GM23338 (cell line): Measurements from ENCODE around the gene ATIC. TPM values are rescaled to one million over a fixed set of nuclear protein-coding genes. Genes with fewer than 3 reads are reported as not detected.

ENCODE experiments used
- ATAC-seq: fragments of 200-7000 bp; cut with Tn5 transposase; 3 replicates; pipeline ENCODE4 v1.9.1; 2020
- DNase-seq: peaks from one replicate; pipeline ENCODE4 v3.0.0-alpha.2; 2015; ENCODE audit warnings: low spot score
- H2AFZ ChIP-seq: fragments of 200-600 bp; sonication (generic); 2 replicates; pipeline ENCODE4 v1.8.0; 2016; ENCODE audit warnings: antibody characterized with exemption, mild to moderate bottlenecking, moderate library complexity
- H3F3A ChIP-seq: fragments of 200-600 bp; sonication (generic); replicated peaks from 2 replicates; pipeline ENCODE4 v1.8.0; 2017; ENCODE audit warnings: antibody characterized with exemption, mixed run types, low read depth
- H3K27ac ChIP-seq: fragments of 200-600 bp; sonication (generic); 2 replicates; pipeline ENCODE4 v1.6.1; 2016; ENCODE audit warnings: low read depth
- H3K27me3 ChIP-seq: fragments of 200-600 bp; sonication (generic); 2 replicates; pipeline ENCODE4 v1.8.0; 2016; ENCODE audit warnings: mild to moderate bottlenecking, mixed run types, moderate library complexity; ENCODE audit not compliant: insufficient read depth
- H3K36me3 ChIP-seq: fragments of 200-600 bp; sonication (generic); 2 replicates; pipeline ENCODE4 v1.8.0; 2016; ENCODE audit warnings: mild to moderate bottlenecking; ENCODE audit not compliant: insufficient read depth
- H3K4me1 ChIP-seq: fragments of 200-600 bp; sonication (generic); 2 replicates; pipeline ENCODE4 v1.8.0; 2016; ENCODE audit warnings: mild to moderate bottlenecking, moderate library complexity; ENCODE audit not compliant: insufficient read depth
- H3K4me2 ChIP-seq: fragments of 200-600 bp; sonication (generic); 2 replicates; pipeline ENCODE4 v1.7.1; 2017; ENCODE audit warnings: mixed run types
- H3K4me3 ChIP-seq: fragments of 200-600 bp; sonication (generic); 2 replicates; pipeline ENCODE4 v1.6.1; 2016; ENCODE audit warnings: mixed run types
- H3K79me2 ChIP-seq: fragments of 200-600 bp; sonication (generic); replicated peaks from 2 replicates; pipeline ENCODE4 v1.8.0; 2017; ENCODE audit warnings: mild to moderate bottlenecking; ENCODE audit not compliant: insufficient read depth
- H3K9me2 ChIP-seq: fragments of 200-600 bp; sonication (generic); 2 replicates; pipeline ENCODE4 v1.8.0; 2017; ENCODE audit not compliant: insufficient read depth
- H4K20me1 ChIP-seq: fragments of 200-600 bp; sonication (generic); replicated peaks from 2 replicates; pipeline ENCODE4 v1.8.0; 2017; ENCODE audit warnings: mild to moderate bottlenecking; ENCODE audit not compliant: insufficient read depth
- H3K27ac Mint-ChIP-seq: 2 replicates; pipeline ENCODE4 v1.8.0; 2020; ENCODE audit warnings: inconsistent platforms, mild to moderate bottlenecking, moderate library complexity, mixed read lengths
- H3K27me3 Mint-ChIP-seq: 3 replicates; pipeline ENCODE4 v1.8.0; 2022; ENCODE audit warnings: low read depth, mild to moderate bottlenecking, moderate library complexity, mixed read lengths, inconsistent platforms; ENCODE audit not compliant: insufficient read depth, poor library complexity
- H3K36me3 Mint-ChIP-seq: 3 replicates; pipeline ENCODE4 v1.8.0; 2021; ENCODE audit warnings: low read depth, mild to moderate bottlenecking, inconsistent platforms, moderate library complexity, mixed read lengths
- H3K4me1 Mint-ChIP-seq: 3 replicates; pipeline ENCODE4 v1.8.0; 2020; ENCODE audit warnings: mild to moderate bottlenecking, inconsistent platforms, mixed read lengths
- H3K4me3 Mint-ChIP-seq: 3 replicates; pipeline ENCODE4 v1.8.0; 2021; ENCODE audit warnings: moderate library complexity, mild to moderate bottlenecking, inconsistent platforms, mixed read lengths
- H3K9me3 Mint-ChIP-seq: 3 replicates; pipeline ENCODE4 v1.8.0; 2020; ENCODE audit warnings: moderate library complexity, mild to moderate bottlenecking, inconsistent platforms, mixed read lengths
- CREB1 ChIP-seq: fragments of 250-450 bp; sonication (Bioruptor Pico); IDR thresholded peaks from 2 replicates; pipeline ENCODE4 v1.5.0; 2020; ENCODE audit warnings: low read depth, mild to moderate bottlenecking, moderate library complexity
- EZH2 ChIP-seq: fragments of 200-600 bp; sonication (generic); IDR thresholded peaks from one replicate; pipeline ENCODE4 v1.8.0; 2017; ENCODE audit warnings: antibody characterized with exemption, mild to moderate bottlenecking, low read depth; ENCODE audit not compliant: unreplicated experiment
- JUNB ChIP-seq: IDR thresholded peaks from one replicate; pipeline ENCODE4 v1.6.1; 2016; ENCODE audit warnings: antibody characterized with exemption; ENCODE audit not compliant: unreplicated experiment
- NANOG ChIP-seq: IDR thresholded peaks from 2 replicates; pipeline ENCODE4 v1.6.1; 2016; ENCODE audit warnings: antibody characterized with exemption, borderline replicate concordance
- ZNF114 ChIP-seq: fragments of 250-450 bp; sonication (Bioruptor Pico); IDR thresholded peaks from 2 replicates; pipeline ENCODE4 v1.5.0; 2020; ENCODE audit warnings: mild to moderate bottlenecking, moderate library complexity
- ZNF331 ChIP-seq: fragments of 250-450 bp; sonication (Bioruptor Pico); IDR thresholded peaks from 2 replicates; pipeline ENCODE4 v1.5.0; 2020; ENCODE audit warnings: low read depth, mild to moderate bottlenecking, moderate library complexity
- ZNF462 ChIP-seq: fragments of 250-450 bp; sonication (Bioruptor Pico); IDR thresholded peaks from 2 replicates; pipeline ENCODE4 v1.5.0; 2020; ENCODE audit warnings: mild to moderate bottlenecking, moderate library complexity
- polyA plus RNA-seq: library from polyadenylated mRNA; unstranded; fragments of >200 nt; fragmentation: Nextera tagmentation; extraction: Ambion mirVana; gene quantifications from 2 replicates; pipeline ENCODE4 v1.2.1, GENCODE V29; 2016
- total RNA-seq: library from RNA; depleted of rRNA; stranded (reverse); fragments of >200 nt; shearing (Covaris generic); gene quantifications from 2 replicates; pipeline ENCODE4 v1.2.3, GENCODE V29; 2014
- TF ChIP-seq, protein P1 (sequence below), 2 experiments: fragments of 200-600 bp in 1 of 2; sonication (generic) in 1 of 2; conservative IDR thresholded peaks; 2 replicates each; pipeline versions ENCODE4 v1.5.1 to v1.6.1; 2016 to 2017; ENCODE audit warnings: antibody characterized with exemption in 2 of 2, low read depth in 2 of 2, mild to moderate bottlenecking in 2 of 2, moderate library complexity in 1 of 2
- TF ChIP-seq, protein P2 (sequence below): IDR thresholded peaks from one replicate; pipeline ENCODE4 v1.6.1; 2018; ENCODE audit warnings: antibody characterized with exemption; ENCODE audit not compliant: unreplicated experiment

ATIC gene
- total and polyA plus RNA-seq, 2 experiments from 2014 or later: 118 to 185 TPM

GRCh38 chr2:215382480-215382879, 70.6 kb downstream of the ATIC start:
- Histone ChIP-seq H3K4me3 (no peak overlapping the region), H3F3A (no peaks in the 10 kb centered on the region), H4K20me1 (0 out of 2 replicates have a peak, but pooled peaks cover 8% of the 10 kb centered on the region), H2AFZ (no peak overlapping the region), H3K4me1 (no peaks in the 10 kb centered on the region; the same call in 1 of the 2 replicates), H3K27ac (no peak overlapping the region), H3K9me2 (no peaks in the 10 kb centered on the region), H3K36me3 (peaks cover 56% of the 10 kb centered on the region), H3K4me2 (no peak overlapping the region), H3K79me2 (no peaks in the 10 kb centered on the region), H3K27me3 (no peaks in the 10 kb centered on the region)
- DNase-seq: no peak
- TF ChIP-seq ZNF114 (no peak), CREB1 (CRISPR knock-in tag) (no peak), JUNB (no peak)
- H3K27me3 Mint-ChIP-seq: peaks cover 2% of the 10 kb centered on the region
- H3K4me3 Mint-ChIP-seq: no peak overlapping the region
- no peaks in the 10 kb centered on the region for H3K9me3 Mint-ChIP-seq
- H3K36me3 Mint-ChIP-seq: peaks cover 47% of the 10 kb centered on the region
- no peak overlapping the region for H3K27ac Mint-ChIP-seq
- peaks cover 6% of the 10 kb centered on the region for H3K4me1 Mint-ChIP-seq
- ATAC-seq: no peak

GRCh38 chr2:215383652-215384279, 71.9 kb downstream of the ATIC start:
- Mint-ChIP-seq H3K27ac (no peak overlapping the region), H3K27me3 (peaks cover 2% of the 10 kb centered on the region), H3K4me1 (peaks cover 10% of the 10 kb centered on the region), H3K9me3 (no peaks in the 10 kb centered on the region), H3K4me3 (no peak overlapping the region), H3K36me3 (peaks cover 44% of the 10 kb centered on the region)
- DNase-seq (no peak), ATAC-seq (no peak)
- Histone ChIP-seq H3K27me3 (no peaks in the 10 kb centered on the region), H3K36me3 (peaks cover 47% of the 10 kb centered on the region), H3K79me2 (no peaks in the 10 kb centered on the region), H2AFZ (no peak overlapping the region), H4K20me1 (0 out of 2 replicates have a peak, but pooled peaks cover 8% of the 10 kb centered on the region), H3K4me2 (no peak overlapping the region), H3K4me1 (peaks cover 6% of the 10 kb centered on the region; the same call in 1 of the 2 replicates), H3F3A (no peaks in the 10 kb centered on the region), H3K27ac (0 out of 2 replicates have a peak overlapping the region, but pooled peaks have one; percentile 1), H3K9me2 (no peaks in the 10 kb centered on the region), H3K4me3 (no peak overlapping the region)
- TF ChIP-seq, protein P1, sequence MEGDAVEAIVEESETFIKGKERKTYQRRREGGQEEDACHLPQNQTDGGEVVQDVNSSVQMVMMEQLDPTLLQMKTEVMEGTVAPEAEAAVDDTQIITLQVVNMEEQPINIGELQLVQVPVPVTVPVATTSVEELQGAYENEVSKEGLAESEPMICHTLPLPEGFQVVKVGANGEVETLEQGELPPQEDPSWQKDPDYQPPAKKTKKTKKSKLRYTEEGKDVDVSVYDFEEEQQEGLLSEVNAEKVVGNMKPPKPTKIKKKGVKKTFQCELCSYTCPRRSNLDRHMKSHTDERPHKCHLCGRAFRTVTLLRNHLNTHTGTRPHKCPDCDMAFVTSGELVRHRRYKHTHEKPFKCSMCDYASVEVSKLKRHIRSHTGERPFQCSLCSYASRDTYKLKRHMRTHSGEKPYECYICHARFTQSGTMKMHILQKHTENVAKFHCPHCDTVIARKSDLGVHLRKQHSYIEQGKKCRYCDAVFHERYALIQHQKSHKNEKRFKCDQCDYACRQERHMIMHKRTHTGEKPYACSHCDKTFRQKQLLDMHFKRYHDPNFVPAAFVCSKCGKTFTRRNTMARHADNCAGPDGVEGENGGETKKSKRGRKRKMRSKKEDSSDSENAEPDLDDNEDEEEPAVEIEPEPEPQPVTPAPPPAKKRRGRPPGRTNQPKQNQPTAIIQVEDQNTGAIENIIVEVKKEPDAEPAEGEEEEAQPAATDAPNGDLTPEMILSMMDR (conservative IDR thresholded peaks at IDR 0.05; ENCODE audit: low read depth in 2 of 2): no peak
- TF ChIP-seq ZNF331 (CRISPR knock-in tag) (no peak), JUNB (no peak), EZH2 (no peak), NANOG (no peak), ZNF462 (CRISPR knock-in tag) (no peak), ZNF114 (no peak)
- TF ChIP-seq, protein P2, sequence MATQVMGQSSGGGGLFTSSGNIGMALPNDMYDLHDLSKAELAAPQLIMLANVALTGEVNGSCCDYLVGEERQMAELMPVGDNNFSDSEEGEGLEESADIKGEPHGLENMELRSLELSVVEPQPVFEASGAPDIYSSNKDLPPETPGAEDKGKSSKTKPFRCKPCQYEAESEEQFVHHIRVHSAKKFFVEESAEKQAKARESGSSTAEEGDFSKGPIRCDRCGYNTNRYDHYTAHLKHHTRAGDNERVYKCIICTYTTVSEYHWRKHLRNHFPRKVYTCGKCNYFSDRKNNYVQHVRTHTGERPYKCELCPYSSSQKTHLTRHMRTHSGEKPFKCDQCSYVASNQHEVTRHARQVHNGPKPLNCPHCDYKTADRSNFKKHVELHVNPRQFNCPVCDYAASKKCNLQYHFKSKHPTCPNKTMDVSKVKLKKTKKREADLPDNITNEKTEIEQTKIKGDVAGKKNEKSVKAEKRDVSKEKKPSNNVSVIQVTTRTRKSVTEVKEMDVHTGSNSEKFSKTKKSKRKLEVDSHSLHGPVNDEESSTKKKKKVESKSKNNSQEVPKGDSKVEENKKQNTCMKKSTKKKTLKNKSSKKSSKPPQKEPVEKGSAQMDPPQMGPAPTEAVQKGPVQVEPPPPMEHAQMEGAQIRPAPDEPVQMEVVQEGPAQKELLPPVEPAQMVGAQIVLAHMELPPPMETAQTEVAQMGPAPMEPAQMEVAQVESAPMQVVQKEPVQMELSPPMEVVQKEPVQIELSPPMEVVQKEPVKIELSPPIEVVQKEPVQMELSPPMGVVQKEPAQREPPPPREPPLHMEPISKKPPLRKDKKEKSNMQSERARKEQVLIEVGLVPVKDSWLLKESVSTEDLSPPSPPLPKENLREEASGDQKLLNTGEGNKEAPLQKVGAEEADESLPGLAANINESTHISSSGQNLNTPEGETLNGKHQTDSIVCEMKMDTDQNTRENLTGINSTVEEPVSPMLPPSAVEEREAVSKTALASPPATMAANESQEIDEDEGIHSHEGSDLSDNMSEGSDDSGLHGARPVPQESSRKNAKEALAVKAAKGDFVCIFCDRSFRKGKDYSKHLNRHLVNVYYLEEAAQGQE: no peak
